ENCODE data around the gene DUS3L. TPM values are rescaled to one million over a fixed set of nuclear protein-coding genes. Genes with fewer than 3 reads are reported as not detected.
A peak's percentile ranks its signal among the peaks of the same experiment; 100 is the strongest.

DUS3L gene
- polyA plus RNA-seq, 1 experiment, result 13.7 TPM

- Histone ChIP-seq H3K36me3 (ENCODE audit: control insufficient read depth, insufficient read depth, low read length) (no peaks in the 10 kb centered on the region), H3K27me3 (ENCODE audit: control insufficient read depth, insufficient read depth, low read length) (peaks cover 6% of the 10 kb centered on the region; the same call in 1 of the 2 replicates), H3K4me3 (ENCODE audit: low read depth, low read length) (peak overlapping the region; percentile 70)
- CTCF ChIA-PET, result interaction anchor here (0.5 to 2.7 kb wide), 5 partner anchors 10 to 293 kb away, joined by 3 to 18 read pairs (median 4); partner anchors contain the start of gene NRTN
- TF ChIP-seq CTCF (IDR thresholded peaks at IDR 0.05; ENCODE audit: insufficient read depth, low read depth, low read length), result peak; percentile 11; the same call in 1 of the 2 replicates
- POLR2A ChIA-PET, result interaction anchor here (1.0 kb wide), 1 partner anchor 75 kb away, joined by 3 read pairs; the partner anchor contains the start of gene NDUFA11
- DNase-seq (ENCODE audit: low read depth), result no peak
These were observed 38.0 kb upstream of the DUS3L start for GRCh38 chr19:5828661-5829566.

- no peak for TF ChIP-seq CTCF (IDR thresholded peaks at IDR 0.05; ENCODE audit: insufficient read depth, low read depth, low read length)
- peak; percentile 51 for DNase-seq (ENCODE audit: low read depth)
- ChIA-PET CTCF (interaction anchor here (0.5 to 2.7 kb wide), 6 partner anchors 22 to 294 kb away, joined by 3 to 18 read pairs (median 4); partner anchors contain the start of genes NDUFA11 and NRTN), POLR2A (interaction anchor here (0.5 to 1.0 kb wide), 3 partner anchors 19 to 76 kb away, joined by 3 read pairs; partner anchors contain the start of gene NDUFA11)
- peaks cover 6% of the 10 kb centered on the region; the same call in 1 of the 2 replicates for H3K27me3 ChIP-seq (ENCODE audit: control insufficient read depth, insufficient read depth, low read length)
- H3K4me3 ChIP-seq (ENCODE audit: low read depth, low read length), result peak overlapping the region; percentile 70
- no peaks in the 10 kb centered on the region for H3K36me3 ChIP-seq (ENCODE audit: control insufficient read depth, insufficient read depth, low read length)
These were observed 37.1 kb upstream of the DUS3L start for GRCh38 chr19:5827891-5828660.

- no peak for DNase-seq (ENCODE audit: low read depth)
- ChIA-PET CTCF (interaction anchor here (1.2 to 2.7 kb wide), 3 partner anchors 23 to 76 kb away, joined by 3 to 18 read pairs (median 5); partner anchors contain the start of genes NDUFA11 and NRTN), POLR2A (interaction anchor here (0.5 to 1.0 kb wide), 3 partner anchors 20 to 77 kb away, joined by 3 read pairs; partner anchors contain the start of gene NDUFA11)
- no peak for TF ChIP-seq CTCF (IDR thresholded peaks at IDR 0.05; ENCODE audit: insufficient read depth, low read depth, low read length)
- Histone ChIP-seq H3K27me3 (ENCODE audit: control insufficient read depth, insufficient read depth, low read length) (peaks cover 6% of the 10 kb centered on the region; the same call in 1 of the 2 replicates), H3K4me3 (ENCODE audit: low read depth, low read length) (peak overlapping the region; percentile 70), H3K36me3 (ENCODE audit: control insufficient read depth, insufficient read depth, low read length) (no peaks in the 10 kb centered on the region)
These were observed 36.5 kb upstream of the DUS3L start for GRCh38 chr19:5827342-5827890.

- CTCF ChIA-PET, result interaction anchor here (1.3 to 2.7 kb wide), 2 partner anchors 22 to 34 kb away, joined by 3 to 18 read pairs; partner anchors contain the start of gene NRTN
- Histone ChIP-seq H3K27me3 (ENCODE audit: control insufficient read depth, insufficient read depth, low read length) (peaks cover 6% of the 10 kb centered on the region; the same call in 1 of the 2 replicates), H3K4me3 (ENCODE audit: low read depth, low read length) (no peak overlapping the region; the same call in 1 of the 2 replicates), H3K36me3 (ENCODE audit: control insufficient read depth, insufficient read depth, low read length) (no peaks in the 10 kb centered on the region)
- POLR2A ChIA-PET, result no interaction called here
- TF ChIP-seq CTCF (IDR thresholded peaks at IDR 0.05; ENCODE audit: insufficient read depth, low read depth, low read length), result peak; percentile 20; the same call in 1 of the 2 replicates
- DNase-seq (ENCODE audit: low read depth), result no peak
These were observed 35.8 kb upstream of the DUS3L start for GRCh38 chr19:5826531-5827341.

All from BJ (cell line).